Hepatocyte (in vitro differentiated cells): ENCODE measurements around the gene GRB10.

Experiments used
- EZH2 ChIP-seq: fragments of 200-600 bp; sonication (generic); IDR thresholded peaks from 2 replicates; pipeline ENCODE4 v1.6.1; 2016; ENCODE audit warnings: antibody characterized with exemption, mild to moderate bottlenecking, borderline replicate concordance
- EZH2phosphoT487 ChIP-seq: fragments of 200-600 bp; sonication (generic); IDR thresholded peaks from one replicate; pipeline ENCODE4 v1.6.1; 2018; ENCODE audit warnings: antibody characterized with exemption, mild to moderate bottlenecking, low read depth, moderate library complexity; ENCODE audit not compliant: unreplicated experiment, severe bottlenecking
- TF ChIP-seq, protein P1 (sequence below): fragments of 200-600 bp; sonication (generic); IDR thresholded peaks from 2 replicates; pipeline ENCODE4 v1.5.1; 2016; ENCODE audit warnings: antibody characterized with exemption, mild to moderate bottlenecking; ENCODE audit not compliant: poor library complexity

DNA sequence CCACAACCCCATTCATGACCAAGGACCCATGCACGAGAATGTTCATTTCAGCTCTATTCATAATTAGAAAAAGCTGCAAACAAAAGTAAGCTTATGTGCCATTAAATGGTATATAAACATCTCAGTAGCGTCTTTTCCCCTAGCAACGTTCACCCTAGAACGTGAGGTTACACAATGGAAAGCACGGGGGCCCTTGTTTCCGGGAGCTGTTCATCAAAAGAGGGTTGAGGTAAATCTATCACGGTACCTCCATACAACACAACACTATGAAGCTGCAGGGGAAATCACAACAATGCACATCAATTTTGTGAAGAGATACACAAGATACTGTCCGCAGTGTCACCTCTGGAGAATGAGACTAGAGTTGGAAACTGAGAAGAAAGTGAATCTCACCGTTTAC lies 136.6 kb downstream of the GRB10 start:
- TF ChIP-seq EZH2phosphoT487 (no peak), EZH2 (no peak)
- TF ChIP-seq, protein P1, sequence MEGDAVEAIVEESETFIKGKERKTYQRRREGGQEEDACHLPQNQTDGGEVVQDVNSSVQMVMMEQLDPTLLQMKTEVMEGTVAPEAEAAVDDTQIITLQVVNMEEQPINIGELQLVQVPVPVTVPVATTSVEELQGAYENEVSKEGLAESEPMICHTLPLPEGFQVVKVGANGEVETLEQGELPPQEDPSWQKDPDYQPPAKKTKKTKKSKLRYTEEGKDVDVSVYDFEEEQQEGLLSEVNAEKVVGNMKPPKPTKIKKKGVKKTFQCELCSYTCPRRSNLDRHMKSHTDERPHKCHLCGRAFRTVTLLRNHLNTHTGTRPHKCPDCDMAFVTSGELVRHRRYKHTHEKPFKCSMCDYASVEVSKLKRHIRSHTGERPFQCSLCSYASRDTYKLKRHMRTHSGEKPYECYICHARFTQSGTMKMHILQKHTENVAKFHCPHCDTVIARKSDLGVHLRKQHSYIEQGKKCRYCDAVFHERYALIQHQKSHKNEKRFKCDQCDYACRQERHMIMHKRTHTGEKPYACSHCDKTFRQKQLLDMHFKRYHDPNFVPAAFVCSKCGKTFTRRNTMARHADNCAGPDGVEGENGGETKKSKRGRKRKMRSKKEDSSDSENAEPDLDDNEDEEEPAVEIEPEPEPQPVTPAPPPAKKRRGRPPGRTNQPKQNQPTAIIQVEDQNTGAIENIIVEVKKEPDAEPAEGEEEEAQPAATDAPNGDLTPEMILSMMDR = no peak
